ENCODE data around the gene EIF5AL1. TPM values are rescaled to one million over a fixed set of nuclear protein-coding genes. Genes with fewer than 3 reads are reported as not detected.
A peak's percentile ranks its signal among the peaks of the same experiment; 100 is the strongest.
"Not testable (repeated sequence)": the region's sequence is repeated elsewhere in the genome, so short reads cannot be mapped to it uniquely, and the experiment has no call there.

EIF5AL1 gene
- total RNA-seq = 0.26 TPM in 2 replicates

DNA sequence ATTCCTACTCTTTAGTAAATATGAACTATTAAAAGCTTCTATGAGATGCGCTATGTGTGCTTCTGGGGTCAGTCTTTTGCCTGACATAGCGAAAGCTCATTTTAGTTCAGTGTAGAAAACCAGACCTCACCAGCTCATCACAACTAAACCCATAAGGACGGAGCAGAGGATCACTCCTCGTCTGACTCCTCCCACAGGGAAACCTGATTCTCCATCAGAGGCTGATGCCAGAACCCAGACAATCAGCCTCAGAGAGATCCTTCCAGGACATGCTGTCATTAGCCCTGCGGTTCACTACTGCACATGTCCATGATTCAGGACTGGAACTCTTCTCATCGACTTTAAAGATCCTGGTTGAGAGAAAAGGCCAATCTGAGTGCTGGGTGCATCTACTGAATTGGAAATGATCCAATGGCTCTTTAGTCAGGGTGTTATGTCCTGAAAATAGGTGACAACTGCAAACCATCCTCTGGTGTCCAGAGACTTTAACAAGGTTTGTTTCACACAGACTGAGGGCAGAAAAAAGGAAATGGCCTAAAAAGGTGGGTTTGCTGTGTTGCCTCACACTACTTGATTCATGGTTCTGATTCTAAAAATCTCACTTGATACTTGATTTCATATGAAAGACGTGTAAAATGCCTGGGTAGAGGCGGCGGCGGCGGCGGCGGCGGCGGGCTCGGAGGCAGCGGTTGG is at the start of gene EIF5AL1:
TSS of gene EIF5AL1 (plus strand) at position 643 of the 693 bp plus-strand sequence. CDS start 117 bp downstream, outside the sequence.
- DNase-seq (ENCODE audit: low read depth); H3K4me3 ChIP-seq (ENCODE audit: low read depth, low read length); H3K27me3 ChIP-seq (ENCODE audit: control insufficient read depth, insufficient read depth, low read length); H3K36me3 ChIP-seq (ENCODE audit: control insufficient read depth, insufficient read depth, low read length): not testable (repeated sequence)
- peak; percentile 7 for FAIRE-seq

DNA sequence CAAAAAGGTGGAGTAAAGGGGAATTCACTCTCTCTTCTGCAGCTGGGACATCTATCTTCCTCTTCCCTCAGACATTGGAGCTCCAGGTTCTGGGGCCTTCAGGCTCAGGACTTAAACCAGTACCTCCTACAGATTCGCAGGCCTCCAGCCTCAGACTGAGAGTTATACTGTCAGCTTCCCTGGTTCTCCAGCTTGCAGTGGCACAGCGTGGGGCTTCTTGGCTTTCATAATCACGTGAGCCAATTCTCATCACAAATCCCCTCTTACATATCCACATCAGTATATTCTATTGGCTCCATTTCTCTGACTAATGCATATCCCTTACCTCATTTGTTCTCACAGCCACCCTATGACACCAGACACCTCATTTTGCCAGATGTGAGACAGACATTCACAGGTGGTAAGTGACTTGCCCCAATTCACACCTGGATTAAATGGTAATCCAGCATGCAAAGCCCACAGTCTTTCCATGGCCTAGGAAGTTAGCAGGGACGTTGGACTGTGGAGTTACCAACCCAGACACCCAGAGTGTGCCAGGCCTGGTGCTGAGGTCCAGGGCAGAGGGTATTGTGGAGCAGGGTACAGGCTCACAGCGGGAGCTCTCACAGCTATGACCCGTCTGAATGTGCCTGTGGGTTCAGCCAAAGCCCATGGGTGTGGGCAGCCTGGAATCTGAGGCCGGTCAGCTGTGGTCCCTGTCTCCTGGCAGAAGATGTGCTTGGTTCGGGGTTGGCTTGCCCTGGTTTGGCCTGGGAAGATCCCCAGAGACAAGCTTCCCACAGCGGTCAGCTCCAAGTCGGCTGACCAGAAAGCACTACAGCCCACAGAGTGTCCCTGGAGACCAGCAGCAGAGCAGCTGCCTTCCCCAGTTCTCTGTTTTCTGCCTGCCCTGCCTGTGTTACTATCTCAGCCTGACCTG is 48.5 kb upstream of the EIF5AL1 start:
- Histone ChIP-seq H3K36me3 (ENCODE audit: control insufficient read depth, insufficient read depth, low read length) (no peaks in the 10 kb centered on the region), H3K4me3 (ENCODE audit: low read depth, low read length) (no peak overlapping the region), H3K27me3 (ENCODE audit: control insufficient read depth, insufficient read depth, low read length) (peaks cover 9% of the 10 kb centered on the region)
- FAIRE-seq (no peak), DNase-seq (ENCODE audit: low read depth) (no peak)
- TF ChIP-seq, protein P1, sequence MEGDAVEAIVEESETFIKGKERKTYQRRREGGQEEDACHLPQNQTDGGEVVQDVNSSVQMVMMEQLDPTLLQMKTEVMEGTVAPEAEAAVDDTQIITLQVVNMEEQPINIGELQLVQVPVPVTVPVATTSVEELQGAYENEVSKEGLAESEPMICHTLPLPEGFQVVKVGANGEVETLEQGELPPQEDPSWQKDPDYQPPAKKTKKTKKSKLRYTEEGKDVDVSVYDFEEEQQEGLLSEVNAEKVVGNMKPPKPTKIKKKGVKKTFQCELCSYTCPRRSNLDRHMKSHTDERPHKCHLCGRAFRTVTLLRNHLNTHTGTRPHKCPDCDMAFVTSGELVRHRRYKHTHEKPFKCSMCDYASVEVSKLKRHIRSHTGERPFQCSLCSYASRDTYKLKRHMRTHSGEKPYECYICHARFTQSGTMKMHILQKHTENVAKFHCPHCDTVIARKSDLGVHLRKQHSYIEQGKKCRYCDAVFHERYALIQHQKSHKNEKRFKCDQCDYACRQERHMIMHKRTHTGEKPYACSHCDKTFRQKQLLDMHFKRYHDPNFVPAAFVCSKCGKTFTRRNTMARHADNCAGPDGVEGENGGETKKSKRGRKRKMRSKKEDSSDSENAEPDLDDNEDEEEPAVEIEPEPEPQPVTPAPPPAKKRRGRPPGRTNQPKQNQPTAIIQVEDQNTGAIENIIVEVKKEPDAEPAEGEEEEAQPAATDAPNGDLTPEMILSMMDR (IDR thresholded peaks at IDR 0.05; ENCODE audit: insufficient read depth, low read length, severe bottlenecking) = no peak

DNA sequence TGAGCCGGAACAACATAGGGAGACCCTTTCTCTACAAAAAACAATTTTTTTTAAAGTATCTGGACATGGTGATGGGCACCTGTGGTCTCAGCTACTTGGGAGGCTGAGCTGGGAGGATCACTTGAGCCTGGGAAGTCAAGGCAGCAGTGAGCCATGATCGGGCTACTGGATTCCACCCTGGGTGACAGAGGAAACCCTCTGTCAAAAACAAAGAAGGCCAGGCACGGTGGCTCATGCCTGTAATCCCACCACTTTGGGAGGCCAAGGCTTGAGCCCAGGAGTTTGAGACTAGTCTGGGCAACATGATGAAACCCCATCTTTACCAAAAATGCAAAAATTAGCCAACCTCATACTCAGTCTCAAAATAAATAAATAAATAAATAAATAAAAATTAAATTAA is 47.0 kb upstream of the EIF5AL1 start:
- no peaks in the 10 kb centered on the region for H3K36me3 ChIP-seq (ENCODE audit: control insufficient read depth, insufficient read depth, low read length)
- DNase-seq (ENCODE audit: low read depth) = no peak
- H3K4me3 ChIP-seq (ENCODE audit: low read depth, low read length) = no peak overlapping the region
- TF ChIP-seq, protein P1 (IDR thresholded peaks at IDR 0.05; ENCODE audit: insufficient read depth, low read length, severe bottlenecking) = no peak
- FAIRE-seq = no peak
- peaks cover 10% of the 10 kb centered on the region for H3K27me3 ChIP-seq (ENCODE audit: control insufficient read depth, insufficient read depth, low read length)

DNA sequence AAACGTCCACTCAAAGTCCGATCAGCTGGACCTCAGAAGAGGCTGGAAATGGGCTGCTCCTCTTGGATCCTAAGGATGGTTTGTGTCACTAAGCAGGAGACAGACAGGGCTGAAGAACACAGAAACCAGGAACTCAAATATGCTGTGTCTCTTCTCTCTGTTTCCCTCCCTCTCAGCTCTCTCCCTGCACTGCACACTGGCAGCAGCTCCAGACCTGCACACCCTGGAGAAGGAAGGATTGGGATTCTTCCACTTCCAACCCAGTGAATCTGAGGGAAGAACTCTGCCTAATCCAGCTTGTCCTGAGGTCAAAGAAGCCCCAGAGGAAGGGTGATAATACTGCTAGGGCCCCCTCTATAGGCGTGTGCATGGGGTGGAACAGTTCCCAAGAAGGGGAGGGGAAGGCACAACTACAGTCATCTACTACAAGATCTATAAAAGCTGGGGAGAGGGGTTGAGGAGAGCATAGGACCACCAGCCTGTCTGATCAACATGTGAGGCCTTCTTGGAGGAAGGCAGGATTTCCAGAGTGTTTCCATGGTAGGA is 44.2 kb upstream of the EIF5AL1 start:
- no peak for DNase-seq (ENCODE audit: low read depth)
- Histone ChIP-seq H3K4me3 (ENCODE audit: low read depth, low read length) (no peak overlapping the region), H3K36me3 (ENCODE audit: control insufficient read depth, insufficient read depth, low read length) (no peaks in the 10 kb centered on the region), H3K27me3 (ENCODE audit: control insufficient read depth, insufficient read depth, low read length) (peaks cover 9% of the 10 kb centered on the region)
- TF ChIP-seq, protein P1 (IDR thresholded peaks at IDR 0.05; ENCODE audit: insufficient read depth, low read length, severe bottlenecking) = no peak
- FAIRE-seq = no peak

DNA sequence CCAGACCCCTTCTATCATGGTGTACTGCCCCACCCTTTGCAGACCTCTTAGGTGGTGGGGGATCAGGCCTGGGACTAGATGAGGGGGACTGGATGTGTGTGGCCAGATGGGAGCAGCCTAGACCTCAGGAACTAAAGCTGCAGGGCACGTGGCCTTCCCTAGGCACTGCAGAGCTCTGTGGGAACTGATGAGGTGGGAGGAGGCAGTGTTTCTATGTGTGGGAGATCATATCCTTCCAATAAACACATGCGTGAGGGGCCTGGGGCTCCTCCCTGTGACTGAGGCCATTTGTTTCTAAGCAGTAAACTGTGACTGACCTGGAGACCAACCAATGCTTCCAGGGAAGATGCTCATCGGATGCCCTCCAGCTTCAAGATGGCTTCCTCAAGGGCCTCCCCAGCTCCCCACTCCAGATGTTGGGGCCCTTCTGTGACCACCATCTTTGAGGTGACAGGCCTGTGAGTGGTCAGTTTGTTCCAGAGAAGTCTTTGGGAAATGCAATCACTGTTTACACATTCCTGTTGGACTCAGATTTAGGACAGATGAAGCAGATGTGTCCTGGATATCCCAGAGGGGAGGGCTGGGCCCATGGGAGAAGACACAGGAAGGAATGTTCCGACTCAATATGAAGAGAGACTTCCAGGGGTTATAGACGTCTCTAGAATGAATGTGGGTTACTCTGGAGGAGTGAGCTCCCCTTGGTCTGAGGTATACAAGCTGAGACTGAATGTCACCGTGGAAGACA is 43.3 kb upstream of the EIF5AL1 start:
- Histone ChIP-seq H3K36me3 (ENCODE audit: control insufficient read depth, insufficient read depth, low read length) (no peaks in the 10 kb centered on the region), H3K27me3 (ENCODE audit: control insufficient read depth, insufficient read depth, low read length) (peaks cover 7% of the 10 kb centered on the region), H3K4me3 (ENCODE audit: low read depth, low read length) (no peak overlapping the region)
- FAIRE-seq (peak; percentile 32), DNase-seq (ENCODE audit: low read depth) (no peak)
- TF ChIP-seq, protein P1 (IDR thresholded peaks at IDR 0.05; ENCODE audit: insufficient read depth, low read length, severe bottlenecking) = no peak
